HepG2 (cell line): ENCODE results near the gene KAT14. TPM values are rescaled to one million over a fixed set of nuclear protein-coding genes. Genes with fewer than 3 reads are reported as not detected.
A peak's percentile ranks its signal among the peaks of the same experiment; 100 is the strongest.

Experiments used
- BRD4 ChIP-seq: sonication (generic); formaldehyde crosslinking; IDR thresholded peaks from 2 replicates; pipeline ENCODE4 v1.4.0; 2020; ENCODE audit warnings: missing genetic modification reagents
- EED ChIP-seq: sonication (generic); formaldehyde crosslinking; IDR thresholded peaks from 2 replicates; pipeline ENCODE4 v1.5.0; 2020; ENCODE audit warnings: mild to moderate bottlenecking, missing genetic modification reagents
- NONO ChIP-seq, 2 experiments: fragments of 450-650 bp in 1 of 2; sonication (generic) in 1 of 2; formaldehyde crosslinking in 1 of 2; IDR thresholded peaks in 1 of 2; conservative IDR thresholded peaks in 1 of 2; 2 replicates each; pipeline versions ENCODE4 v1.6.1 to v1.8.0; 2017 to 2022; ENCODE audit warnings: mild to moderate bottlenecking in 1 of 2, missing genetic modification reagents in 1 of 2, moderate library complexity in 1 of 2
- NR2F1 ChIP-seq, 2 experiments: fragments of 450-650 bp in 1 of 2; formaldehyde crosslinking in 1 of 2; IDR thresholded peaks; 2 replicates each; pipeline versions ENCODE4 v1.5.0 to v1.6.1; 2016 to 2020; ENCODE audit warnings: mild to moderate bottlenecking in 1 of 2, missing compliant biosample characterization in 1 of 2, missing genetic modification reagents in 1 of 2, moderate library complexity in 1 of 2
- PHB2 ChIP-seq: fragments of 450-650 bp; IDR thresholded peaks from 2 replicates; pipeline ENCODE4 v1.6.1; 2018; ENCODE audit not compliant: partially characterized antibody
- ZNF20 ChIP-seq: sonication (generic); formaldehyde crosslinking; IDR thresholded peaks from 2 replicates; pipeline ENCODE4 v1.4.0; 2020; ENCODE audit warnings: mild to moderate bottlenecking, moderate library complexity, missing genetic modification reagents
- ZNF543 ChIP-seq: sonication (generic); formaldehyde crosslinking; IDR thresholded peaks from 2 replicates; pipeline ENCODE4 v1.4.0; 2020; ENCODE audit warnings: mild to moderate bottlenecking, missing genetic modification reagents
- ZNF883 ChIP-seq: sonication (generic); formaldehyde crosslinking; IDR thresholded peaks from 2 replicates; pipeline ENCODE4 v1.5.1; 2020; ENCODE audit warnings: mild to moderate bottlenecking, missing genetic modification reagents; ENCODE audit errors: not compliant biosample characterization
- polyA plus RNA-seq, 8 experiments: library from polyadenylated mRNA; depleted of rRNA in 3 of 8; stranded (reverse) in 7 of 8; unstranded in 1 of 8; fragments of >200 nt; fragmentation: Illumina TruSeq in 4 of 8; extraction: Trizol in 4 of 8; gene quantifications; 2 replicates each; pipeline versions ENCODE4 v1.2.1 to v1.2.3, GENCODE V29; 2011 to 2016; ENCODE audit warnings: low read depth in 4 of 8, missing spikeins in 1 of 8, mixed read lengths in 1 of 8; ENCODE audit not compliant: insufficient read depth in 1 of 8
- total RNA-seq, 5 experiments: library from RNA; depleted of rRNA; stranded (reverse); fragments of >200 nt; fragmentation: Illumina TruSeq; extraction: Trizol; gene quantifications; 2 replicates each; pipeline ENCODE4 v1.2.3, GENCODE V29; 2016; ENCODE audit warnings: low read depth in 1 of 5
- TF ChIP-seq, protein P1 (sequence below): IDR thresholded peaks from 2 replicates; pipeline ENCODE4 v1.6.1; 2016
- TF ChIP-seq, protein P2 (sequence below): sonication (generic); IDR thresholded peaks from 2 replicates; pipeline ENCODE4 v1.6.1; 2016; ENCODE audit warnings: low read depth, borderline replicate concordance
- TF ChIP-seq, protein P3 (sequence below): sonication (generic); formaldehyde crosslinking; IDR thresholded peaks from 2 replicates; pipeline ENCODE4 v1.4.0; 2020; ENCODE audit warnings: mild to moderate bottlenecking, missing genetic modification reagents, borderline replicate concordance
- TF ChIP-seq, protein P4 (sequence below), 2 experiments: fragments of 450-650 bp in 1 of 2; sonication (generic) in 1 of 2; formaldehyde crosslinking; IDR thresholded peaks; 2 replicates each; pipeline versions ENCODE4 v1.5.0 to v1.8.0; 2020 to 2022; ENCODE audit warnings: mild to moderate bottlenecking in 1 of 2, missing genetic modification reagents in 1 of 2
- TF ChIP-seq, protein P5 (sequence below): sonication (generic); formaldehyde crosslinking; IDR thresholded peaks from 2 replicates; pipeline ENCODE4 v1.5.1; 2020; ENCODE audit warnings: missing genetic modification reagents, mild to moderate bottlenecking, borderline replicate concordance
- TF ChIP-seq, protein P6 (sequence below): sonication (generic); formaldehyde crosslinking; IDR thresholded peaks from 2 replicates; pipeline ENCODE4 v1.8.0; 2022; ENCODE audit warnings: mild to moderate bottlenecking, missing genetic modification reagents, borderline replicate concordance

Gene KAT14
- total and polyA plus RNA-seq, 2 of the 13 experiments (the other 11 are each of a cell fraction or from before 2014, with no cell fraction given), result 5.1 to 15.1 TPM

DNA sequence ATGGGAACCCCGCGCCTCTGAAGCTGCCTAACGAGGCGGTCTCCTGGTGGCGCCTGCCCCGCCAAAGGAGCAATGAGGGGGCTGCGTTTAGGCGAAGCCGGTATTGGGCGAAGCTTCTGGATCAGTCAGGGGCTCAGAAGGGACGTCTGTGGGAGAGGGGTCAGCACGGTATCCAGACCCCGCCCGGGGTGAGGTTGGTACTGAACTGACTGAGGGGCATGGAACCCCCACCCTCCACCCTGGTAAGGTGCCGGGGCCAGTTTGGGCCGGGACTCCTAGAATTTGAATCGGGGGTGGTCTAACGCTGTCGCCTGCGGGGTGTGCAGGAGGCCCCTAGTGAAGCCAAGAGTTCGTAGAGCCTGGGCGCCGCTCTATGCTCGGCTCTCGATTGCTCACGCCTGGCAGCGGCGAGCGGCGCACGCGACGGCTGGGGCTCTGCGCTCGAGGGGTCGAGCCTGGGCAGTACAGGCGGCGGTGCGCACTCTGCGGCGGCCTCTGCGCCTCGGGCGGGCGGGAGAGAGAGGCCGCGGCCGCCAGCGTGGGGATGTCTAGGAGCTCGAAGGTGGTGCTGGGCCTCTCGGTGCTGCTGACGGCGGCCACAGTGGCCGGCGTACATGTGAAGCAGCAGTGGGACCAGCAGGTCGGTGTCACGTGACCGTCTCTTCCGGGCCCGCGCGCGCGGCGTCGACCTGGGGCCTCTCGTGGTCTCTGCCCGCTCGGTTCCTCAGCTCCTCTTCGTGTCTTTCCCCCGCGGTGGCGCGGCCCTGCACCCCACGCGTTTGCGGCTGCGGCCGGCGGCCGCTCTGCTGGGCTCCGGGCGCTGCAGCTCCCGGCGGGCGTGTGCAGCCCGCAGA lies at the start of gene KAT14, which contains the start of gene PET117 (continued):
- TF ChIP-seq, protein P1, sequence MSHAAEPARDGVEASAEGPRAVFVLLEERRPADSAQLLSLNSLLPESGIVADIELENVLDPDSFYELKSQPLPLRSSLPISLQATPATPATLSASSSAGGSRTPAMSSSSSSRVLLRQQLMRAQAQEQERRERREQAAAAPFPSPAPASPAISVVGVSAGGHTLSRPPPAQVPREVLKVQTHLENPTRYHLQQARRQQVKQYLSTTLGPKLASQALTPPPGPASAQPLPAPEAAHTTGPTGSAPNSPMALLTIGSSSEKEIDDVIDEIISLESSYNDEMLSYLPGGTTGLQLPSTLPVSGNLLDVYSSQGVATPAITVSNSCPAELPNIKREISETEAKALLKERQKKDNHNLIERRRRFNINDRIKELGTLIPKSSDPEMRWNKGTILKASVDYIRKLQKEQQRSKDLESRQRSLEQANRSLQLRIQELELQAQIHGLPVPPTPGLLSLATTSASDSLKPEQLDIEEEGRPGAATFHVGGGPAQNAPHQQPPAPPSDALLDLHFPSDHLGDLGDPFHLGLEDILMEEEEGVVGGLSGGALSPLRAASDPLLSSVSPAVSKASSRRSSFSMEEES (CRISPR knock-in tag), result peak; percentile 96
- TF ChIP-seq, protein P2, sequence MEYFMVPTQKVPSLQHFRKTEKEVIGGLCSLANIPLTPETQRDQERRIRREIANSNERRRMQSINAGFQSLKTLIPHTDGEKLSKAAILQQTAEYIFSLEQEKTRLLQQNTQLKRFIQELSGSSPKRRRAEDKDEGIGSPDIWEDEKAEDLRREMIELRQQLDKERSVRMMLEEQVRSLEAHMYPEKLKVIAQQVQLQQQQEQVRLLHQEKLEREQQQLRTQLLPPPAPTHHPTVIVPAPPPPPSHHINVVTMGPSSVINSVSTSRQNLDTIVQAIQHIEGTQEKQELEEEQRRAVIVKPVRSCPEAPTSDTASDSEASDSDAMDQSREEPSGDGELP, result peak; percentile 83; the same call in 1 of the 2 replicates
- no peak for TF ChIP-seq NR2F1 (CRISPR knock-in tag; IDR thresholded peaks at IDR 0.05)
- TF ChIP-seq NONO (IDR thresholded peaks at IDR 0.05), result no peak
- TF ChIP-seq NONO (CRISPR knock-in tag; conservative IDR thresholded peaks at IDR 0.05), result peak; percentile 99
- TF ChIP-seq, protein P3, sequence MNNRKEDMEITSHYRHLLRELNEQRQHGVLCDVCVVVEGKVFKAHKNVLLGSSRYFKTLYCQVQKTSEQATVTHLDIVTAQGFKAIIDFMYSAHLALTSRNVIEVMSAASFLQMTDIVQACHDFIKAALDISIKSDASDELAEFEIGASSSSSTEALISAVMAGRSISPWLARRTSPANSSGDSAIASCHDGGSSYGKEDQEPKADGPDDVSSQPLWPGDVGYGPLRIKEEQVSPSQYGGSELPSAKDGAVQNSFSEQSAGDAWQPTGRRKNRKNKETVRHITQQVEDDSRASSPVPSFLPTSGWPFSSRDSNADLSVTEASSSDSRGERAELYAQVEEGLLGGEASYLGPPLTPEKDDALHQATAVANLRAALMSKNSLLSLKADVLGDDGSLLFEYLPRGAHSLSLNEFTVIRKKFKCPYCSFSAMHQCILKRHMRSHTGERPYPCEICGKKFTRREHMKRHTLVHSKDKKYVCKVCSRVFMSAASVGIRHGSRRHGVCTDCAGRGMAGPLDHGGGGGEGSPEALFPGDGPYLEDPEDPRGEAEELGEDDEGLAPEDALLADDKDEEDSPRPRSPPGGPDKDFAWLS (CRISPR knock-in tag), result peak; percentile 28; the same call in 1 of the 2 replicates
- peak; percentile 99 for TF ChIP-seq ZNF543 (CRISPR knock-in tag)
- TF ChIP-seq, protein P4, sequence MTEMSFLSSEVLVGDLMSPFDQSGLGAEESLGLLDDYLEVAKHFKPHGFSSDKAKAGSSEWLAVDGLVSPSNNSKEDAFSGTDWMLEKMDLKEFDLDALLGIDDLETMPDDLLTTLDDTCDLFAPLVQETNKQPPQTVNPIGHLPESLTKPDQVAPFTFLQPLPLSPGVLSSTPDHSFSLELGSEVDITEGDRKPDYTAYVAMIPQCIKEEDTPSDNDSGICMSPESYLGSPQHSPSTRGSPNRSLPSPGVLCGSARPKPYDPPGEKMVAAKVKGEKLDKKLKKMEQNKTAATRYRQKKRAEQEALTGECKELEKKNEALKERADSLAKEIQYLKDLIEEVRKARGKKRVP (CRISPR knock-in tag; IDR thresholded peaks at IDR 0.05), result peak in 1 of 2 experiments; percentile 69; a peak in 1 of 4 replicates
- peak; percentile 99 for TF ChIP-seq ZNF883 (CRISPR knock-in tag)
- TF ChIP-seq PHB2, result no peak
- peak; percentile 95 for TF ChIP-seq EED (CRISPR knock-in tag)
- TF ChIP-seq, protein P5, sequence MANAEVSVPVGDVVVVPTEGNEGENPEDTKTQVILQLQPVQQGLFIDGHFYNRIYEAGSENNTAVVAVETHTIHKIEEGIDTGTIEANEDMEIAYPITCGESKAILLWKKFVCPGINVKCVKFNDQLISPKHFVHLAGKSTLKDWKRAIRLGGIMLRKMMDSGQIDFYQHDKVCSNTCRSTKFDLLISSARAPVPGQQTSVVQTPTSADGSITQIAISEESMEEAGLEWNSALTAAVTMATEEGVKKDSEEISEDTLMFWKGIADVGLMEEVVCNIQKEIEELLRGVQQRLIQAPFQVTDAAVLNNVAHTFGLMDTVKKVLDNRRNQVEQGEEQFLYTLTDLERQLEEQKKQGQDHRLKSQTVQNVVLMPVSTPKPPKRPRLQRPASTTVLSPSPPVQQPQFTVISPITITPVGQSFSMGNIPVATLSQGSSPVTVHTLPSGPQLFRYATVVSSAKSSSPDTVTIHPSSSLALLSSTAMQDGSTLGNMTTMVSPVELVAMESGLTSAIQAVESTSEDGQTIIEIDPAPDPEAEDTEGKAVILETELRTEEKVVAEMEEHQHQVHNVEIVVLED (CRISPR knock-in tag), result peak; percentile 98
- peak; percentile 95 for TF ChIP-seq BRD4 (CRISPR knock-in tag)
- TF ChIP-seq, protein P6, sequence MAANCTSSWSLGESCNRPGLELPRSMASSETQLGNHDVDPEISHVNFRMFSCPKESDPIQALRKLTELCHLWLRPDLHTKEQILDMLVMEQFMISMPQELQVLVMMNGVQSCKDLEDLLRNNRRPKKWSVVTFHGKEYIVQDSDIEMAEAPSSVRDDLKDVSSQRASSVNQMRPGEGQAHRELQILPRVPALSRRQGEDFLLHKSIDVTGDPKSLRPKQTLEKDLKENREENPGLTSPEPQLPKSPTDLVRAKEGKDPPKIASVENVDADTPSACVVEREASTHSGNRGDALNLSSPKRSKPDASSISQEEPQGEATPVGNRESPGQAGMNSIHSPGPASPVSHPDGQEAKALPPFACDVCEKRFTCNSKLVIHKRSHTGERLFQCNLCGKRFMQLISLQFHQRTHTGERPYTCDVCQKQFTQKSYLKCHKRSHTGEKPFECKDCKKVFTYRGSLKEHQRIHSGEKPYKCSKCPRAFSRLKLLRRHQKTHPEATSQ (CRISPR knock-in tag), result peak; percentile 75; the same call in 1 of the 2 replicates
- TF ChIP-seq ZNF20 (CRISPR knock-in tag), result peak; percentile 95
